ENCODE measurements around the gene MAP7.

The MAP7 gene

DNA sequence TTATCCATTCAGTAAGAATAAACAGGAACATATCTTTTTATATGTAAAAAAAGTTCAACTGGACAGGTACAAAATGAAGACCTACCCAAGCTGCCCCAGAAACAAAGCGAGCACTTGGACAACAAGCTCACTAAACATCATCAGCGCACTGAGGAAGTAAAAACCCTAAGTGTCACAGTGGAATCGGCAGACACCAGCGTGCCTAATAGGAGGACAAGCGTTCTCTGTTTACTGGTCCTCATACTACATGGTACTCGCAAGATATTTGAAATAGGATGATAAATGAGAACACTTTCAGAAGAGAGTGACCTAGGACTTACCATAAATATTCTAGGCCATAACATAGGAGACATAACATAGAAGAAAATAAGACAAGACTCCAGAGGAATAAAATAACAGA lies 18.2 kb downstream of the MAP7 start:
- FAIRE-seq, result no peak
- no peak for DNase-seq (ENCODE audit: insufficient read length, low spot score)
- TF ChIP-seq POLR2A (IDR thresholded peaks at IDR 0.05; ENCODE audit: low read depth, low read length), result no peak

DNA sequence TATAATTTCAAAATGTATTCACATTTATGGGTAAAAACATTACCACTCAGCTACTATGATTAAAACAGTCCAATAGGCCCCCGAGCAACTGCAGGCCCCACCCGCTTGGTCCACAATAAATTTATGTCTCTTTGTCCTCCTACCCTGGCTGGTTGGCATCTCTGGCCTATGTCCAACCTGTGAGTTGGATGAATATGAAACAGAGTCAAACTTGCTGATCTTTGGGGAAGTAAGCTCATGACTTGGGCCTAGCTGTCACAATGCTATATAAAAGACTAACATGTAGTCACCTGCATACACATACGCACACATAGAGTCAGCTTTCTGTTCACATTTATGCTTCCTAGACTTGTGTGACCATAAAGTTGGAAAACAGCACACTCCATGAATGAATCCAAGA lies 20.5 kb downstream of the MAP7 start:
- no peak for TF ChIP-seq POLR2A (IDR thresholded peaks at IDR 0.05; ENCODE audit: low read depth, low read length)
- FAIRE-seq (no peak), DNase-seq (ENCODE audit: insufficient read length, low spot score) (no peak)

- no peak for TF ChIP-seq POLR2A (IDR thresholded peaks at IDR 0.05; ENCODE audit: low read depth, low read length)
- DNase-seq (ENCODE audit: insufficient read length, low spot score) (no peak), FAIRE-seq (no peak)
Measured at GRCh38 chr6:136528477-136528876, 21.7 kb downstream of the MAP7 start.

DNA sequence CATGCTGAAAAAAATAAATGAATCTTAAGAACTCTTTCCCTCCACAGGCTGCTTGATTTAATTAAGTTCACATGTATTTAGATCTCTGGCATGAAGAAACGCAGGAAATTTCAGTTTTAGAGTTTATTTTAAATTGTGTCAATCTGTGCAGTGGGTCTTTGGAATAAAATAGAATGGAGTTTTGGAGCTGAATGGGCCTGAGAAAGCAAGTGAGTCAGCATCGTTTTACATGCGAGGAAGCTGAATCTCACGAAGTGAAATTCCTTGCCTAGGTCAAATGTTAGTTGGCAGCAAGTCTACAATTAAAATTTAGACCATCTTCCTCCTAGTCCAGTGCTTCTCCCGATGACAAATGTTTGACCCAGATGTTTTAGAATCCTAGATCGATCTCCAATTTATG lies 22.4 kb downstream of the MAP7 start:
- FAIRE-seq, result no peak
- TF ChIP-seq POLR2A (IDR thresholded peaks at IDR 0.05; ENCODE audit: low read depth, low read length), result no peak
- no peak for DNase-seq (ENCODE audit: insufficient read length, low spot score)

DNA sequence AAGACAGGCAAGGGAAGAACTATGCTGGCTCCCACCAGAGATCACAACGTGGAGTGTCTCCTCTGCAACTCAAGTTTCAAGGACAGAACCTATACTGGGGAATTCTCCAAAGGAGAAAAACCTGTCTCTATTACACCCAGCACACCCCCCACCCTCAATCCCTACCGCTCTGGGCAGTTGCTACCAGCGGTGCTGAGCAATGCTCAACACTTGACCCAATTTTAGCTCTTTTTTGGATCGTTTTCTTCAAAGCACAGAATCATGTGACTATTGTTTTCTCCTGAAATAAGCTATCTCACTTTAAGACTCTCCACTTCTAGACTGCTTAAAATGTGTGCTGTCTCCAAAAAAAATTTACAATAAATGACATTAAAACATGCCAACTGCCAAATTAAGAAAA lies 23.3 kb downstream of the MAP7 start:
- FAIRE-seq (no peak), DNase-seq (ENCODE audit: insufficient read length, low spot score) (no peak)
- TF ChIP-seq POLR2A (IDR thresholded peaks at IDR 0.05; ENCODE audit: low read depth, low read length), result no peak

- no peak for DNase-seq (ENCODE audit: insufficient read length, low spot score)
- no peak for FAIRE-seq
- TF ChIP-seq POLR2A (IDR thresholded peaks at IDR 0.05; ENCODE audit: low read depth, low read length), result no peak
Measured at GRCh38 chr6:136526196-136526930, 23.9 kb downstream of the MAP7 start.

GRCh38 chr6:136525586-136526195 lies 24.5 kb downstream of the MAP7 start:
- FAIRE-seq (no peak), DNase-seq (ENCODE audit: insufficient read length, low spot score) (no peak)
- TF ChIP-seq POLR2A (IDR thresholded peaks at IDR 0.05; ENCODE audit: low read depth, low read length), result no peak

- FAIRE-seq, result no peak
- TF ChIP-seq POLR2A (IDR thresholded peaks at IDR 0.05; ENCODE audit: low read depth, low read length), result no peak
- DNase-seq (ENCODE audit: insufficient read length, low spot score), result no peak
Measured at GRCh38 chr6:136524936-136525413, 25.2 kb downstream of the MAP7 start.

GRCh38 chr6:136524339-136524935 lies 25.8 kb downstream of the MAP7 start:
- DNase-seq (ENCODE audit: insufficient read length, low spot score) (no peak), FAIRE-seq (no peak)
- no peak for TF ChIP-seq POLR2A (IDR thresholded peaks at IDR 0.05; ENCODE audit: low read depth, low read length)

GRCh38 chr6:136523196-136523595 lies 27.0 kb downstream of the MAP7 start:
- no peak for TF ChIP-seq POLR2A (IDR thresholded peaks at IDR 0.05; ENCODE audit: low read depth, low read length)
- DNase-seq (ENCODE audit: insufficient read length, low spot score), result no peak
- FAIRE-seq, result no peak

DNA sequence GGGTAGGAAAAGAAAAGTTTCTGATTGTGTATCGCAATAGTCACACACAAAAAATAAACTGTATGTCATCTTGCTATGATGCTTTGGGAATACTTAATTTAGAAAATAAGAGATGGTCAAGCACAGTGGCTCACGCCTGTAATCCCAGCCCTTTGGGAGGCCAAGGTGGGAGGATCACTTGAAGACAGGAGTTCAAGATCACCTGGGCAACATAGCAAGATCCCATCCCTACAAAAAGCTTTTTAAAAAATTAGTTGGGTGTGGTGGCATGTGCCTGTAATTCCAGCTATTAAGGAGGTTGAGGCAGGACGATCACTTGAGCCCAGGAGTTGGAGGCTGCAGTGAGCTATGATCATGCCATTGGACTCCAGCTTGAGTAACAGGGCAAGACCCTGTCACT lies 27.6 kb downstream of the MAP7 start:
- FAIRE-seq, result no peak
- DNase-seq (ENCODE audit: insufficient read length, low spot score), result no peak
- TF ChIP-seq POLR2A (IDR thresholded peaks at IDR 0.05; ENCODE audit: low read depth, low read length), result no peak

DNA sequence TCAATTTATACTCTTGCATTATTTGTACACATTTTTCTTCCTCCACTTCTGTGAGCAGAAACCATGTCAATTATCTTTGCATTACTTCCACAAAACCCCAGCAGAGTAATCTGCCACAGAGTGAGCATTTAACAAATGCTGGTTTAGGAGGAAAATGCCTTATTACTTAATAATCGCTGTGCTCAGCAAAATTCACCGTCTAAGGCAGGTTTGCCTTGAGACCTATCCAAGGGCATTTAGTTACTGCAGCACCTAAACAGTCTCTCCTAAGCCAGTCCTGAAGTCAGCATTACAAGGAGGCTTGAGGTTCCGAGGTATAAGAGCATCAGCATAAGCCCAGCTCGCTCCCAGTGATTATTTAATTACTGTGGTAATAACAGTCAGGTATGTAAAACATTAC lies 28.3 kb downstream of the MAP7 start:
- no peak for FAIRE-seq
- no peak for TF ChIP-seq POLR2A (IDR thresholded peaks at IDR 0.05; ENCODE audit: low read depth, low read length)
- no peak for DNase-seq (ENCODE audit: insufficient read length, low spot score)

DNA sequence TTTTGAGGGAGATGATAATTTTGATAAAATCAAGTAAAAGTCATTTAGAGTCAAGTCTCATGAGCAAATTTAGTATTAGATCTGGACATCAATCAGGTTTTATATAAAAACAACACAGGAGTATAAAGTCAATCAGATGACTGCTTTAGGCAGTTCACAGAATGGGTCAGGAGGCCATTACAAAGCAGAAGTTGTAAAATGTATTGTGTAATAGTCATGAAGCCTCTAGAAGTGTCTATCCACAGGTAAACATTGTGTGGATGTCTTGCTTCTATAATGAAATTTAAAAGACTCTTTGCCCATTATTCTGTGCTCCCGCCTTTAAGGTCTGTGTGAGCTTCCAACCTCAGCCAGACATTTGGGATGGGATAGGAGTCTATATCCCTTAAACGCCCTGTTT lies 28.8 kb downstream of the MAP7 start:
- TF ChIP-seq POLR2A (IDR thresholded peaks at IDR 0.05; ENCODE audit: low read depth, low read length), result no peak
- no peak for FAIRE-seq
- DNase-seq (ENCODE audit: insufficient read length, low spot score), result no peak

DNA sequence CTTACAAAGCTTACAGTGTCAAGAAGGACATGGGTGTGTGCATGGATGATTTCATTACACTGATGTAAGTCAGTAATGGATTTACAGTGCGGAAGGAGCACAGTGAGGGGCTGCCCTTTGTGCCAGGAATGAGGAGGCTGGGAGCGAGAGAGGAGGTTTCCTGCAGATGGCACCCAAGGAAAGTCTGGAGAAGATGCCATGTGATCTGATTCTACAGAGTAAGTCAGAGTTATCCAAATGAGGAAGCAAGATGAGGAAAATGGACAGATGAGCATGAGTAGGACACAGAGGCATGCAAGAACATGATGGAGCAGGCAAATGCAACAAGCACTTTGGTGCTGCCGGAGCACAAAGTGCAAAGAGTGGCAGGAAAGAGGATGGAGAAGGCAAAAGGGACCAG lies 29.7 kb downstream of the MAP7 start:
- no peak for DNase-seq (ENCODE audit: insufficient read length, low spot score)
- no peak for FAIRE-seq
- no peak for TF ChIP-seq POLR2A (IDR thresholded peaks at IDR 0.05; ENCODE audit: low read depth, low read length)

- TF ChIP-seq POLR2A (IDR thresholded peaks at IDR 0.05; ENCODE audit: low read depth, low read length), result no peak
- no peak for FAIRE-seq
- DNase-seq (ENCODE audit: insufficient read length, low spot score), result no peak
Measured at GRCh38 chr6:136517582-136517981, 32.6 kb downstream of the MAP7 start.

All from H54 (cell line).